Progenitor cell of endocrine pancreas (in vitro differentiated cells): Measurements from ENCODE around the gene MAPK7. TPM values are rescaled to one million over a fixed set of nuclear protein-coding genes. Genes with fewer than 3 reads are reported as not detected.
A peak's percentile ranks its signal among the peaks of the same experiment; 100 is the strongest.

Experiments used
- DNase-seq: peaks from one replicate; pipeline ENCODE4 v3.0.0; 2021; ENCODE audit warnings: low spot score; ENCODE audit not compliant: unreplicated experiment
- H3K27ac Mint-ChIP-seq: 2 replicates; pipeline ENCODE4 v1.8.0; 2021; ENCODE audit warnings: mild to moderate bottlenecking, moderate library complexity, mixed read lengths
- H3K27me3 Mint-ChIP-seq: 2 replicates; pipeline ENCODE4 v1.8.0; 2021; ENCODE audit warnings: mixed read lengths
- H3K36me3 Mint-ChIP-seq: 2 replicates; pipeline ENCODE4 v1.8.0; 2022; ENCODE audit warnings: mixed read lengths; ENCODE audit not compliant: insufficient read depth
- H3K4me1 Mint-ChIP-seq: 2 replicates; pipeline ENCODE4 v1.8.0; 2021; ENCODE audit warnings: low read depth, mixed read lengths
- H3K4me3 Mint-ChIP-seq: 2 replicates; pipeline ENCODE4 v1.8.0; 2021; ENCODE audit warnings: low read depth, mild to moderate bottlenecking, moderate library complexity, mixed read lengths
- H3K9me3 Mint-ChIP-seq: 2 replicates; pipeline ENCODE4 v1.8.0; 2021; ENCODE audit warnings: low read depth, mixed read lengths
- total RNA-seq: library from RNA; stranded (reverse); gene quantifications from 2 replicates; pipeline ENCODE4 v1.2.1, GENCODE V29; 2021
- TF ChIP-seq, protein P1 (sequence below): fragments of 200-600 bp; sonication (generic); IDR thresholded peaks from one replicate; pipeline ENCODE4 v1.5.0; 2021; ENCODE audit warnings: antibody characterized with exemption, mild to moderate bottlenecking; ENCODE audit not compliant: unreplicated experiment

The MAPK7 gene
- total RNA-seq, 1 donor from 2014 or later: 41.8 TPM

DNA sequence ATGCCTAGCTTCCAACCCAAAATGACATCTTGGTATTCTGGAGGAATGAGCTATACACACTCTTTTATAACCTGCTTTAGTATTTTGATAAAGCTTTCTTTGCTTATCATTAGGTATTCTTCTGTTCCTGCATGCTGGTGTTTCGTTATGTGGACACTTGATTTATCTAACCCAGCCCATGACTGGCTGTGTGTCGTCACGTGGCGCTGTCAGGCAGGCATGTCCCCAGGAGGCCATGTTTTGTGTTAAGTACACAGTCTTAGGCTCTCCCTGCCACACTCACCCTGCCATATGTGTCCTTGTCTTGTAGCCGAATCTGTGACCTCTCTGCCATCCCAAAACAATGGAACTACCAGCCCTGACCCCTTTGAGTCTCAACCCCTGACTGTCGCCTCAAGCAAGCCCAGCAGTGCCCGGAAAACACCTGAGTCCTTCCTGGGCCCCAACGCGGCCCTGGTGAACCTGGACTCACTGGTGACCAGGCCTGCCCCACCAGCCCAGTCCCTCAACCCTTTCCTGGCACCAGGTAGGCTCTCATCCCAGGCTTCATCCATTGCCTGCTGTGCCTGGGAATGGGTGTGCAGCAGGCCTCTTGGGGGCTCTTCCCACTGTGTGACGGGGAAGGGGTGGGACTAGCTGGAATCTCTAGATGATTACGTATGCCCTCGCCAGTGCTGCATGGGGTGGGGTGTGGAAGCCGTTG lies 46.6 kb upstream of the MAPK7 start:
- Mint-ChIP-seq H3K9me3 (no peaks in the 10 kb centered on the region), H3K27ac (peak overlapping the region; percentile 40), H3K4me1 (no peaks in the 10 kb centered on the region), H3K27me3 (no peaks in the 10 kb centered on the region), H3K36me3 (peaks cover 12% of the 10 kb centered on the region), H3K4me3 (no peak overlapping the region)
- TF ChIP-seq, protein P1, sequence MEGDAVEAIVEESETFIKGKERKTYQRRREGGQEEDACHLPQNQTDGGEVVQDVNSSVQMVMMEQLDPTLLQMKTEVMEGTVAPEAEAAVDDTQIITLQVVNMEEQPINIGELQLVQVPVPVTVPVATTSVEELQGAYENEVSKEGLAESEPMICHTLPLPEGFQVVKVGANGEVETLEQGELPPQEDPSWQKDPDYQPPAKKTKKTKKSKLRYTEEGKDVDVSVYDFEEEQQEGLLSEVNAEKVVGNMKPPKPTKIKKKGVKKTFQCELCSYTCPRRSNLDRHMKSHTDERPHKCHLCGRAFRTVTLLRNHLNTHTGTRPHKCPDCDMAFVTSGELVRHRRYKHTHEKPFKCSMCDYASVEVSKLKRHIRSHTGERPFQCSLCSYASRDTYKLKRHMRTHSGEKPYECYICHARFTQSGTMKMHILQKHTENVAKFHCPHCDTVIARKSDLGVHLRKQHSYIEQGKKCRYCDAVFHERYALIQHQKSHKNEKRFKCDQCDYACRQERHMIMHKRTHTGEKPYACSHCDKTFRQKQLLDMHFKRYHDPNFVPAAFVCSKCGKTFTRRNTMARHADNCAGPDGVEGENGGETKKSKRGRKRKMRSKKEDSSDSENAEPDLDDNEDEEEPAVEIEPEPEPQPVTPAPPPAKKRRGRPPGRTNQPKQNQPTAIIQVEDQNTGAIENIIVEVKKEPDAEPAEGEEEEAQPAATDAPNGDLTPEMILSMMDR: no peak
- no peak for DNase-seq

DNA sequence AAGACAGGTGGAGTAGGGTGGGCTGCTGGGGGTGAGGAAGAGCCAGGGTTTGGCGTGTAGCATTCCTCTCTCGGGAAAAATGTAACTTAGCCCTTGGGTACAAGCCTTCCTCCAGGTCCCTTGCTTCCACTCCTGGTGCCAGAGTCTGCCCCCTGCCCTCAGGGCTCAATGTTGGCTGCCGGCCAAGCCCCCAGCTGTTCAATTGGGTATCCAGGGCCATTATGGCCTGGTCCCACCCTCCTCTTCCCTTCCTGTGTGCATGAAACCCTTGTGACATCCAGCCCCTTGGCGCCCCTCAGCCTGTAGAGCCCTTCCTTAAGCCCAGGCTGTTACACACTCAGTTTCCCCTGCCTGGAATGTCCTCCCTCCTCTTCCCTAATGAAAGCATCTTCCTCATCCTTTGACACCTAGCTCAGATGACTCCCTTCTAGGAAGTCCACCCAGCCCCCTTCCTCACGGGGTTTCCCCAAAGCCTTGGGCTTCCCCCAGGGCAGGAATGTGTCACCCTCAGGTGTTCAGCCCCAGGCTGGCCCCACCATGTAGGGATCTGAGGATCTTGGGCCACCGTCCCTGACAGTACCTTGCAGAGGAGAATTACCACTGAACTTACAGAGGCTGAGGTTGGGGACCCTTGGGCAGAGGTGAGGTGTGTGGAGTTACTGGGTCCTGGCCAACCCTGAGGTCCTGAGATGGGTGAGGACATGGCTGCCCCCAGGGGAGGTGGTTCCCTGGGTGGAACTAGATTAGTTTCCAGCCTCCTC lies 45.7 kb upstream of the MAPK7 start:
- H3K4me1 Mint-ChIP-seq: no peaks in the 10 kb centered on the region
- no peaks in the 10 kb centered on the region for H3K27me3 Mint-ChIP-seq
- DNase-seq: no peak
- no peaks in the 10 kb centered on the region for H3K9me3 Mint-ChIP-seq
- TF ChIP-seq, protein P1: no peak
- no peak overlapping the region for H3K27ac Mint-ChIP-seq
- H3K36me3 Mint-ChIP-seq: peaks cover 8% of the 10 kb centered on the region
- H3K4me3 Mint-ChIP-seq: no peak overlapping the region

DNA sequence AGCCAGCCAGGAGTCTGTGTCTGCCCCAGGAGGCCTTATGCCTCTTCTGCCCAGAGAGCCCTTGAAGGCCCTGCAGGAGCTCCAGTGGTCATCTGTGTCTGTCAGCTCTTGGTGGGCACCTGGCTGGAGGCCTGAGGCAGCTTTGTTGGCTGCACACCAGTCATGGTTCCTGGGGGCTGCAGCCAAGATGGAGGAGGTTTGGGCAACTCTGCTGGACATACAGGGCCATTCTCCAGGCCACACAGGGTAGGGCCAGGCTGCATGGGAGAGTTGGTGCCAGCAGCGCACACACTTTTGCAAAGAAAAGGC lies 45.2 kb upstream of the MAPK7 start:
- no peaks in the 10 kb centered on the region for H3K27me3 Mint-ChIP-seq
- H3K4me3 Mint-ChIP-seq: no peak overlapping the region
- DNase-seq: no peak
- H3K27ac Mint-ChIP-seq: no peak overlapping the region
- TF ChIP-seq, protein P1: no peak
- H3K4me1 Mint-ChIP-seq: no peaks in the 10 kb centered on the region
- no peaks in the 10 kb centered on the region for H3K9me3 Mint-ChIP-seq
- peaks cover 6% of the 10 kb centered on the region for H3K36me3 Mint-ChIP-seq

DNA sequence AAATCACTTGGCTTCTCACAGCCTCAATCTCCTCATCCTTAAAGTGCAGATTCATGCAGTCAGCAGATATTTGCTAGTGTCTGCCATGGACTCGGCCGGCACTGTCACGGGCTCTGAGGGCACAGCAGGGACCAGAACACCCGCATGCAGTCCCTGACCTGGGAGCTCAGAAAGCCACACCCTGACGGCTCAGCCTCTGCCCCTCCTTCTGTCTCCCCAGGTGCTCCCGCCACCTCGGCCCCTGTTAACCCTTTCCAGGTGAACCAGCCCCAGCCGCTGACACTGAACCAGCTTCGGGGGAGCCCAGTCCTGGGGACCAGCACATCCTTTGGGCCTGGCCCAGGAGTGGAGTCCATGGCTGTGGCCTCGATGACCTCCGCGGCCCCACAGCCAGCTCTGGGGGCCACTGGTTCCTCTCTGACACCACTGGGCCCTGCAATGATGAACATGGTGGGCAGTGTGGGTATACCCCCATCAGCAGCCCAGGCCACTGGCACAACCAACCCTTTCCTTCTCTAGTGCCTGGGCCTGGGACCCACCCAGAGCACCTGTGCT lies 44.5 kb upstream of the MAPK7 start:
- DNase-seq: no peak
- Mint-ChIP-seq H3K27ac (no peak overlapping the region), H3K9me3 (no peaks in the 10 kb centered on the region)

DNA sequence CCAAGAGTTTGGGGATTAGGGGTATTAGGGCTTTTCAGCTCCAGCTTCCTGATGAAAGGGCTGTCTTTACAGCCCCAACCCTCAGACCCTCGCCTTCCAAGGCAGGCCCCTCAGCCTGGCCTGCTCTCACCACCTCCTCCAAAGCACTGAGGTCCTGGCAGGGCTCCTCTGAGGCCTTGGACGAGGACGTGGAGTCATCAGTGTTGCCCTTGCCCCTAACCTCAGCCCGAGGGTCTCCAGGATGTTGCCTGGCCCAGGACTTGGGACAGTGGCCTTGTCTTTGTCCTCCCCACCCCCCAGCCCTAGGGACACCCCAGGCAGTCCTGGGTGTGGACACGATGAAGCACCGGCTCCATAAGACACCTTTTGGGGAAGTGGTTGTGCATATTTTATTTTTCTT lies 44.0 kb upstream of the MAPK7 start:
- H3K27ac Mint-ChIP-seq: no peak overlapping the region
- no peaks in the 10 kb centered on the region for H3K9me3 Mint-ChIP-seq
- H3K27me3 Mint-ChIP-seq: no peaks in the 10 kb centered on the region
- TF ChIP-seq, protein P1: no peak
- DNase-seq: no peak
- no peak overlapping the region for H3K4me3 Mint-ChIP-seq
- H3K4me1 Mint-ChIP-seq: no peaks in the 10 kb centered on the region
- peaks cover 6% of the 10 kb centered on the region for H3K36me3 Mint-ChIP-seq

More for the DNA sequence above, 44.5 kb upstream of the MAPK7 start:
- TF ChIP-seq, protein P1: no peak
- H3K4me1 Mint-ChIP-seq: no peaks in the 10 kb centered on the region
- H3K36me3 Mint-ChIP-seq: peaks cover 6% of the 10 kb centered on the region
- no peak overlapping the region for H3K4me3 Mint-ChIP-seq
- H3K27me3 Mint-ChIP-seq: no peaks in the 10 kb centered on the region
